HepG2 (cell line): Measurements from ENCODE around the gene LIMD2.

Experiments
- ATF3 ChIP-seq: sonication (generic); formaldehyde crosslinking; IDR thresholded peaks from 2 replicates; pipeline ENCODE4 v1.4.0; 2020; ENCODE audit warnings: missing genetic modification reagents
- CTCF ChIP-seq: sonication (generic); formaldehyde crosslinking; IDR thresholded peaks from 2 replicates; pipeline ENCODE4 v1.5.0; 2020; ENCODE audit warnings: mild to moderate bottlenecking, missing genetic modification reagents, moderate library complexity
- HDAC6 ChIP-seq: fragments of 200-600 bp; sonication (generic); IDR thresholded peaks from 2 replicates; pipeline ENCODE4 v1.7.0; 2017; ENCODE audit warnings: mild to moderate bottlenecking, antibody characterized with exemption, low read length, low read depth
- SKI ChIP-seq: fragments of 450-650 bp; IDR thresholded peaks from one replicate; pipeline ENCODE4 v1.6.1; 2018; ENCODE audit warnings: mild to moderate bottlenecking; ENCODE audit not compliant: partially characterized antibody
- ZNF749 ChIP-seq: sonication (generic); formaldehyde crosslinking; IDR thresholded peaks from 2 replicates; pipeline ENCODE4 v1.8.0; 2022; ENCODE audit warnings: mild to moderate bottlenecking, missing genetic modification reagents, moderate library complexity, borderline replicate concordance

GRCh38 chr17:63694229-63694949, 5.5 kb downstream of the LIMD2 start:
- TF ChIP-seq ATF3 (no peak), SKI (no peak), CTCF (CRISPR knock-in tag) (no peak), HDAC6 (no peak), ZNF749 (CRISPR knock-in tag) (no peak)
